Peyer's patch (tissue), 4 donors: Measurements from ENCODE around the gene GLUL.

Source experiments
- POLR2A ChIP-seq, 2 donors: fragments of 450-650 bp; IDR thresholded peaks; one replicate each; pipeline ENCODE4 v1.5.1; 2017; ENCODE audit warnings: antibody characterized with exemption in 2 of 2, mild to moderate bottlenecking in 2 of 2, moderate library complexity in 2 of 2
- TF ChIP-seq, protein P1 (sequence below), 6 experiments: fragments of 450-650 bp in 4 of 6; fragments of 200-600 bp in 2 of 6; sonication (generic) in 1 of 6; IDR thresholded peaks; one replicate each; pipeline ENCODE4 v1.5.1; 2017 to 2019; ENCODE audit warnings: antibody characterized with exemption in 6 of 6, mild to moderate bottlenecking in 3 of 6, moderate library complexity in 1 of 6

DNA sequence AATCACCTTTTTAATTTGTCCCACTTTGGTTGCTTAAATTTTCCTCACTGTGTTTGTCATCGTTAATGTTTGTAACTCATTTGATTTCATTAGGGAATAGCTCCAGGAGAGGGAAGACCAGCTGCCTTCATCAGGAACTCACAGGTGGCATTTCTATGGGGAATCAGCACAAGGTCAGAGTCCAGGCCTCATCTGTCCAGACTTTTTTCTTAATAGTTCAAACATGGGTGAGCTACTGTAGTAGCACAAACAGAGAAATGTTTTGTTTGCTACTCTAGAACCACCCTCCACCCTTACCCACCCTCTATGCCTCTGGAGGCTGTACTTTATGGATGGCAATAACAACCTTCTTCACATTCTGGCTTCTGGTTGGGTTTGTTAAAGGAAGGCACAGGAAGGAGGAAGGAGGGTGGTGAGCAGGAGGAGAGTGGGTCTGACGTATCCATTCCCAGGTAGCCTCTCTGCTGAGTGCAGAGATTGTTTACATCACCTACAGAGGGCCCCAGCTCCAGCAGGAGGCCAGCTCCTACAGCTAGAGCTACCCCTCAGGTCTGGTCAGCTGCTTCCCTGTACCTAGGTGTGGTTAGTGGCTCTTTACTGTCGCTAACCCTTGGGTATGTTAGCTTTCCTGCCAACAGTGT, 17.0 kb upstream of the GLUL start:
- TF ChIP-seq, protein P1, sequence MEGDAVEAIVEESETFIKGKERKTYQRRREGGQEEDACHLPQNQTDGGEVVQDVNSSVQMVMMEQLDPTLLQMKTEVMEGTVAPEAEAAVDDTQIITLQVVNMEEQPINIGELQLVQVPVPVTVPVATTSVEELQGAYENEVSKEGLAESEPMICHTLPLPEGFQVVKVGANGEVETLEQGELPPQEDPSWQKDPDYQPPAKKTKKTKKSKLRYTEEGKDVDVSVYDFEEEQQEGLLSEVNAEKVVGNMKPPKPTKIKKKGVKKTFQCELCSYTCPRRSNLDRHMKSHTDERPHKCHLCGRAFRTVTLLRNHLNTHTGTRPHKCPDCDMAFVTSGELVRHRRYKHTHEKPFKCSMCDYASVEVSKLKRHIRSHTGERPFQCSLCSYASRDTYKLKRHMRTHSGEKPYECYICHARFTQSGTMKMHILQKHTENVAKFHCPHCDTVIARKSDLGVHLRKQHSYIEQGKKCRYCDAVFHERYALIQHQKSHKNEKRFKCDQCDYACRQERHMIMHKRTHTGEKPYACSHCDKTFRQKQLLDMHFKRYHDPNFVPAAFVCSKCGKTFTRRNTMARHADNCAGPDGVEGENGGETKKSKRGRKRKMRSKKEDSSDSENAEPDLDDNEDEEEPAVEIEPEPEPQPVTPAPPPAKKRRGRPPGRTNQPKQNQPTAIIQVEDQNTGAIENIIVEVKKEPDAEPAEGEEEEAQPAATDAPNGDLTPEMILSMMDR (IDR thresholded peaks at IDR 0.05), result no peak
- no peak for TF ChIP-seq POLR2A (IDR thresholded peaks at IDR 0.05)
